ENCODE measurements around the gene PGLYRP2.

DNA sequence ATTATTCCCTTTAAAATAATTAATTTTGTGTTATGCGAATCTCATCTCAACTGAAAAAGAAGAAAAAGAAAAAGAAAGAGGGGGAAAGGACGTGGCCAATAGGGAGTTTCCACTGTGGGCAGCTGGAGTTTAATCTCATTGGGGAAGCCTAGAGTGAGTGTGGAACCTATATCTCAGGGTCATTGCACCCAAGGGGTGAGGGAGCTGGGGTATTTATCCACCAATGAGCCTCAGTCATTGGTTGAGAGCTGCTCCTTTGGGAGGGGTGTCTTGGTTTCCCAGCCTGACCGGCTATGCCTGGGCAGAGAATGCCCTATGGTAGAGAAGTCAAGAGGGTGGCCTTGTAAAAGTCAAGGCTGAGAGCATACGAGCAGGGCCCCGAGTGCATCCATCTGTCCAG, 45.5 kb upstream of the PGLYRP2 start:
- TF ChIP-seq, protein P1, sequence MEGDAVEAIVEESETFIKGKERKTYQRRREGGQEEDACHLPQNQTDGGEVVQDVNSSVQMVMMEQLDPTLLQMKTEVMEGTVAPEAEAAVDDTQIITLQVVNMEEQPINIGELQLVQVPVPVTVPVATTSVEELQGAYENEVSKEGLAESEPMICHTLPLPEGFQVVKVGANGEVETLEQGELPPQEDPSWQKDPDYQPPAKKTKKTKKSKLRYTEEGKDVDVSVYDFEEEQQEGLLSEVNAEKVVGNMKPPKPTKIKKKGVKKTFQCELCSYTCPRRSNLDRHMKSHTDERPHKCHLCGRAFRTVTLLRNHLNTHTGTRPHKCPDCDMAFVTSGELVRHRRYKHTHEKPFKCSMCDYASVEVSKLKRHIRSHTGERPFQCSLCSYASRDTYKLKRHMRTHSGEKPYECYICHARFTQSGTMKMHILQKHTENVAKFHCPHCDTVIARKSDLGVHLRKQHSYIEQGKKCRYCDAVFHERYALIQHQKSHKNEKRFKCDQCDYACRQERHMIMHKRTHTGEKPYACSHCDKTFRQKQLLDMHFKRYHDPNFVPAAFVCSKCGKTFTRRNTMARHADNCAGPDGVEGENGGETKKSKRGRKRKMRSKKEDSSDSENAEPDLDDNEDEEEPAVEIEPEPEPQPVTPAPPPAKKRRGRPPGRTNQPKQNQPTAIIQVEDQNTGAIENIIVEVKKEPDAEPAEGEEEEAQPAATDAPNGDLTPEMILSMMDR (conservative IDR thresholded peaks at IDR 0.05; ENCODE audit: low read length): no peak
- TF ChIP-seq EZH2phosphoT487 (IDR thresholded peaks at IDR 0.05; ENCODE audit: borderline replicate concordance): no peak
